K562 (cell line): Measurements from ENCODE around the gene DCPS. TPM values are rescaled to one million over a fixed set of nuclear protein-coding genes. Genes with fewer than 3 reads are reported as not detected.

Experiments
- ATAC-seq: fragments of 200-7000 bp; cut with Tn5 transposase; 3 replicates; pipeline ENCODE4 v1.9.1; 2020; ENCODE audit warnings: moderate library complexity
- BruUV-seq: library from RNA; stranded (reverse); fragments of 400-500 nt; replicated peaks from 2 replicates; lab custom pipeline; 2021; lab: Mats Ljungman, UMichigan
- CTCF ChIA-PET: fragments of 300-600 bp; formaldehyde crosslinking; extraction: SDS; loops from one replicate; lab custom pipeline; 2021; ENCODE audit warnings: low intra/inter-chr PET ratio; lab: Yijun Ruan, JAX
- POLR2A ChIA-PET: fragments of 300-600, 350-650 bp; sonication (Branson Sonifier 250); formaldehyde crosslinking; extraction: SDS; loops from one replicate; lab custom pipeline; 2021; ENCODE audit warnings: antibody characterized with exemption, inconsistent platforms; lab: Yijun Ruan, JAX
- DNase-seq, 4 experiments: peaks; one replicate each; pipeline versions ENCODE4 v3.0.0 to v3.0.0-alpha.2; 2011 to 2018; ENCODE audit warnings: low spot score in 3 of 4, mixed read lengths in 3 of 4; ENCODE audit errors: extremely low read depth in 1 of 4
- FAIRE-seq: peaks from 2 replicates; lab custom pipeline; 2011; peaks lifted over from hg19 to GRCh38; lab: Jason Lieb, UNC
- H2AFZ ChIP-seq: 2 replicates; pipeline ENCODE4 v1.6.0; 2011; ENCODE audit warnings: low read depth, low read length, control low read depth, inconsistent platforms
- H3K27ac ChIP-seq: fragments of 200-600 bp; 3 replicates; pipeline ENCODE4 v1.8.0; 2011; ENCODE audit warnings: low read depth, mild to moderate bottlenecking, control low read depth, inconsistent platforms, low read length, moderate library complexity, mixed read lengths; ENCODE audit errors: extremely low read depth
- H3K27me3 ChIP-seq, 2 experiments: fragments of 300-600 bp in 1 of 2; 2 replicates in 1 of 2; 3 replicates in 1 of 2; pipeline versions ENCODE4 v1.6.0 to v1.8.0; 2011; ENCODE audit warnings: inconsistent platforms in 2 of 2, low read length in 2 of 2, mild to moderate bottlenecking in 1 of 2, mixed read lengths in 1 of 2, moderate library complexity in 1 of 2; ENCODE audit not compliant: control insufficient read depth in 2 of 2, insufficient read depth in 2 of 2
- H3K36me3 ChIP-seq: fragments of 300-600 bp; 3 replicates; pipeline ENCODE4 v1.8.0; 2011; ENCODE audit warnings: mild to moderate bottlenecking, low read length, inconsistent platforms; ENCODE audit not compliant: control insufficient read depth, insufficient read depth
- H3K4me1 ChIP-seq, 2 experiments: fragments of 200-600 bp in 1 of 2; replicated peaks in 1 of 2; 2 replicates in 1 of 2; 3 replicates in 1 of 2; pipeline versions ENCODE4 v1.5.1 to v1.8.0; 2011; ENCODE audit warnings: inconsistent platforms in 2 of 2, low read length in 2 of 2, mild to moderate bottlenecking in 1 of 2, mixed read lengths in 1 of 2, moderate library complexity in 1 of 2; ENCODE audit not compliant: control insufficient read depth in 2 of 2, insufficient read depth in 2 of 2
- H3K4me2 ChIP-seq: 2 replicates; pipeline ENCODE4 v1.6.1; 2011; ENCODE audit warnings: low read length, control low read depth, inconsistent platforms, mixed read lengths; ENCODE audit not compliant: insufficient read depth
- H3K4me3 ChIP-seq: fragments of 200-600 bp; sonication (generic), shearing (Covaris generic); 2 replicates; pipeline ENCODE4 v1.5.1; 2016; ENCODE audit warnings: control low read depth, inconsistent platforms
- H3K79me2 ChIP-seq: fragments of 200-600 bp; 3 replicates; pipeline ENCODE4 v1.8.0; 2011; ENCODE audit warnings: low read length, inconsistent platforms; ENCODE audit not compliant: control insufficient read depth, insufficient read depth
- H3K9ac ChIP-seq, 2 experiments: 2 replicates each; pipeline versions ENCODE4 v1.6.0 to v1.6.1; 2011; ENCODE audit warnings: low read depth in 2 of 2, low read length in 2 of 2, control low read depth in 1 of 2, inconsistent platforms in 1 of 2, mild to moderate bottlenecking in 1 of 2, mixed read lengths in 1 of 2; ENCODE audit not compliant: insufficient read depth in 1 of 2
- H3K9me1 ChIP-seq: one replicate; pipeline ENCODE4 v1.6.0; 2011; ENCODE audit warnings: inconsistent platforms, mild to moderate bottlenecking, low read length, moderate library complexity; ENCODE audit not compliant: control insufficient read depth, insufficient read depth
- H3K9me3 ChIP-seq: replicated peaks from 2 replicates; pipeline ENCODE4 v1.5.1; 2011; ENCODE audit warnings: low read depth, low read length, inconsistent platforms; ENCODE audit not compliant: control insufficient read depth, insufficient read depth
- H4K20me1 ChIP-seq: replicated peaks from 2 replicates; pipeline ENCODE4 v1.6.1; 2011; ENCODE audit warnings: low read length, inconsistent platforms, mixed read lengths; ENCODE audit not compliant: control insufficient read depth, insufficient read depth
- E2F6 ChIP-seq, 2 experiments: IDR thresholded peaks; 2 replicates each; pipeline ENCODE4 v1.6.1; 2011; ENCODE audit warnings: borderline replicate concordance in 1 of 2, control low read depth in 1 of 2, low read depth in 1 of 2, low read length in 1 of 2, mild to moderate bottlenecking in 1 of 2, mixed read lengths in 1 of 2, moderate library complexity in 1 of 2; ENCODE audit not compliant: insufficient read depth in 1 of 2, insufficient read length in 1 of 2, poor library complexity in 1 of 2, severe bottlenecking in 1 of 2; ENCODE audit errors: extremely low read depth in 1 of 2
- GATA2 ChIP-seq: sonication (generic); formaldehyde crosslinking; IDR thresholded peaks from 2 replicates; pipeline ENCODE4 v1.4.0; 2020; ENCODE audit warnings: mild to moderate bottlenecking, missing genetic modification reagents
- GATAD2B ChIP-seq: fragments of 450-650 bp; IDR thresholded peaks from 2 replicates; pipeline ENCODE4 v1.6.1; 2017; ENCODE audit warnings: mild to moderate bottlenecking, borderline replicate concordance
- GTF2A2 ChIP-seq: IDR thresholded peaks from 2 replicates; pipeline ENCODE4 v1.6.1; 2016; ENCODE audit warnings: mild to moderate bottlenecking, missing genetic modification characterization, missing compliant biosample characterization
- KAT8 ChIP-seq: fragments of 450-650 bp; IDR thresholded peaks from 2 replicates; pipeline ENCODE4 v1.6.1; 2016; ENCODE audit warnings: low read depth, mild to moderate bottlenecking
- MAFF ChIP-seq: IDR thresholded peaks from 2 replicates; pipeline ENCODE4 v1.6.1; 2012; ENCODE audit warnings: low read length, improper control_type of control experiment
- MCM7 ChIP-seq, 2 experiments: fragments of 450-650 bp; IDR thresholded peaks; 2 replicates each; pipeline ENCODE4 v1.6.1; 2016 to 2018
- RBFOX2 ChIP-seq: fragments of 200-400 bp; formaldehyde crosslinking; IDR thresholded peaks from 2 replicates; pipeline ENCODE4 v1.6.1; 2017; ENCODE audit warnings: low read depth, mild to moderate bottlenecking, low read length, moderate library complexity
- SMARCC2 ChIP-seq: fragments of 450-650 bp; IDR thresholded peaks from 2 replicates; pipeline ENCODE4 v1.6.1; 2017; ENCODE audit warnings: antibody characterized with exemption, moderate library complexity, mild to moderate bottlenecking, low read depth
- SREBF1 ChIP-seq: fragments of 150-350 bp; IDR thresholded peaks from 2 replicates; pipeline ENCODE4 v1.6.1; 2014; ENCODE audit warnings: antibody characterized with exemption, low read depth, low read length, borderline replicate concordance
- TAF9B ChIP-seq: fragments of 450-650 bp; IDR thresholded peaks from 2 replicates; pipeline ENCODE4 v1.6.1; 2018; ENCODE audit warnings: mild to moderate bottlenecking; ENCODE audit not compliant: partially characterized antibody
- THAP12 ChIP-seq: fragments of 250-450 bp; sonication (Bioruptor Pico); IDR thresholded peaks from 2 replicates; pipeline ENCODE4 v1.9.0; 2021; ENCODE audit warnings: mild to moderate bottlenecking, inconsistent platforms
- ZNF175 ChIP-seq: fragments of 200-800 bp; sonication (Bioruptor generic); IDR thresholded peaks from 2 replicates; pipeline ENCODE4 v1.6.1; 2016; ENCODE audit warnings: low read depth, mild to moderate bottlenecking, missing genetic modification characterization, missing compliant biosample characterization
- ZNF395 ChIP-seq: fragments of 200-800 bp; sonication (Bioruptor generic); IDR thresholded peaks from 2 replicates; pipeline ENCODE4 v1.6.1; 2017; ENCODE audit warnings: missing genetic modification characterization, missing compliant biosample characterization
- WGBS: fragments of 100-300 bp; shearing (Covaris generic); methylation state at CpG from one replicate; pipeline ENCODE4 v1.1.6; 2016; ENCODE audit warnings: low coverage, mixed read lengths; ENCODE audit not compliant: insufficient coverage; ENCODE audit errors: missing lambda C conversion rate; 5-methylcytosine and 5-hydroxymethylcytosine counted together
- in situ Hi-C: fragments of 300-500 bp; cut with MboI; formaldehyde crosslinking; loops from 4 replicates; pipeline ENCODE4 v1.15.0; 2018; ENCODE audit warnings: inconsistent platforms, mixed read lengths
- intact Hi-C: fragments of 100-400 bp; cut with micrococcal nuclease; formaldehyde crosslinking; loops from 2 replicates; pipeline ENCODE4 v1.14.2; 2022
- polyA plus RNA-seq, 8 experiments: library from polyadenylated mRNA; depleted of rRNA in 4 of 8; stranded (reverse) in 5 of 8; unstranded in 3 of 8; fragments of >200 nt; fragmentation: Nextera tagmentation in 2 of 8; fragmentation: Illumina TruSeq in 1 of 8; extraction: Ambion mirVana in 2 of 8; extraction: Trizol in 1 of 8; gene quantifications; 2 replicates each; pipeline versions ENCODE4 v1.2.1 to v1.2.3, GENCODE V29; 2011 to 2014; ENCODE audit warnings: inconsistent platforms in 1 of 8, missing spikeins in 1 of 8
- total RNA-seq, 7 experiments: library from RNA; depleted of rRNA in 6 of 7; stranded (reverse); fragments of >200 nt in 6 of 7; fragmentation: Illumina TruSeq in 2 of 7; extraction: Trizol in 2 of 7; gene quantifications; 2 replicates each; pipeline versions ENCODE4 v1.2.1 to v1.2.3, GENCODE V29; 2011 to 2021; ENCODE audit warnings: low replicate concordance in 1 of 7

DCPS gene
- total and polyA plus RNA-seq, 9 of the 15 experiments (the other 6 are each of a cell fraction or from before 2014, with no cell fraction given): 8.7 to 38.1 (median 17.9) TPM

GRCh38 chr11:126335463-126335760 lies 31.6 kb downstream of the DCPS start (continued):
- TF ChIP-seq THAP12 (CRISPR knock-in tag) (no peak), MCM7 (IDR thresholded peaks at IDR 0.05) (no peak), KAT8 (no peak), ZNF395 (CRISPR knock-in tag) (no peak), SMARCC2 (no peak), TAF9B (no peak), GTF2A2 (no peak)
- TF ChIP-seq, all 486 proteins: peak for 0

GRCh38 chr11:126336138-126336541 lies 32.3 kb downstream of the DCPS start:
- no peak for ATAC-seq
- BruUV-seq: no TSS peak
- ChIA-PET POLR2A (interaction anchor here (0.6 to 1.0 kb wide), 2 partner anchors 20 to 139 kb away, joined by 3 read pairs; partner anchors contain the start of gene ST3GAL4), CTCF (no interaction called here)
- Histone ChIP-seq H3K4me2 (no peak overlapping the region), H3K27me3 (no peaks in the 10 kb centered on the region), H3K4me1 (peaks cover 0 to 2% of the 10 kb centered on the region in 2 experiments; a peak in 2 of 5 replicates), H4K20me1 (no peaks in the 10 kb centered on the region), H2AFZ (no peak overlapping the region), H3K9me1 (peaks cover 3% of the 10 kb centered on the region), H3K9me3 (no peaks in the 10 kb centered on the region), H3K4me3 (no peak overlapping the region), H3K9ac (no peak overlapping the region; a peak in 1 of 4 replicates), H3K79me2 (no peaks in the 10 kb centered on the region), H3K27ac (no peak overlapping the region), H3K36me3 (peaks cover 18% of the 10 kb centered on the region; the same call in 1 of the 3 replicates)
- 74% methylated on average over 7 of the region's 8 CpGs for WGBS
- no peak for DNase-seq
- in situ Hi-C loops (no loop called here), intact Hi-C loops (no loop called here)
- FAIRE-seq: no peak
- TF ChIP-seq SREBF1 (no peak), E2F6 (IDR thresholded peaks at IDR 0.05; ENCODE audit: borderline replicate concordance in 1 of 2, extremely low read depth in 1 of 2, insufficient read depth in 1 of 2, insufficient read length in 1 of 2, low read depth in 1 of 2, low read length in 1 of 2, poor library complexity in 1 of 2, severe bottlenecking in 1 of 2) (no peak), GATAD2B (no peak), ZNF175 (CRISPR knock-in tag) (no peak), MAFF (no peak), GATA2 (CRISPR knock-in tag) (no peak), RBFOX2 (no peak)
